HG02938 (cell line): ENCODE measurements around the gene BCR.

Source experiments
- ATAC-seq: cut with Tn5 transposase; IDR thresholded peaks from one replicate; pipeline ENCODE4 v1.9.1; 2021; ENCODE audit warnings: mild to moderate bottlenecking, moderate library complexity; ENCODE audit not compliant: unreplicated experiment

BCR gene

GRCh38 chr22:23272834-23273233 lies 92.5 kb downstream of the BCR start:
- no peak for ATAC-seq

GRCh38 chr22:23273445-23274145 lies 93.3 kb downstream of the BCR start:
- ATAC-seq, result no peak

DNA sequence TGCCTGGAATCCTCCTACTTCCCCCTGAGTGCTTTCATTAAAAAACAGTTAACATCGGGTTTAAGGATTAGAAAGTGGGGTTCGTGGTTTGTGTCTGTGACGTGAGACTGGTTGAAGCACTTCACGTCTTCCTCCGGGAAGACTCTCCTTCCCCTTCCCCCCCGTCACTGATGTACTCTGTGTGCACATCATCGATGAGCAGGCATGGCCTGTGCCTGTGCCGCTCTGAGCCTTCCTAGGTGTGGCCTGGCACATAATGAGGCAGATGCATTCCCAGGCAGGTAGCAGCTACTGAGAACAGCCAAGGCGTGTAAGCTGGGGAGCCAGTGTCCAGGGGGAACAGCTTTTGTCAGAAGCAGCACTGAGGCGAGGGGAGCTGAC lies 93.8 kb downstream of the BCR start:
- ATAC-seq, result no peak

DNA sequence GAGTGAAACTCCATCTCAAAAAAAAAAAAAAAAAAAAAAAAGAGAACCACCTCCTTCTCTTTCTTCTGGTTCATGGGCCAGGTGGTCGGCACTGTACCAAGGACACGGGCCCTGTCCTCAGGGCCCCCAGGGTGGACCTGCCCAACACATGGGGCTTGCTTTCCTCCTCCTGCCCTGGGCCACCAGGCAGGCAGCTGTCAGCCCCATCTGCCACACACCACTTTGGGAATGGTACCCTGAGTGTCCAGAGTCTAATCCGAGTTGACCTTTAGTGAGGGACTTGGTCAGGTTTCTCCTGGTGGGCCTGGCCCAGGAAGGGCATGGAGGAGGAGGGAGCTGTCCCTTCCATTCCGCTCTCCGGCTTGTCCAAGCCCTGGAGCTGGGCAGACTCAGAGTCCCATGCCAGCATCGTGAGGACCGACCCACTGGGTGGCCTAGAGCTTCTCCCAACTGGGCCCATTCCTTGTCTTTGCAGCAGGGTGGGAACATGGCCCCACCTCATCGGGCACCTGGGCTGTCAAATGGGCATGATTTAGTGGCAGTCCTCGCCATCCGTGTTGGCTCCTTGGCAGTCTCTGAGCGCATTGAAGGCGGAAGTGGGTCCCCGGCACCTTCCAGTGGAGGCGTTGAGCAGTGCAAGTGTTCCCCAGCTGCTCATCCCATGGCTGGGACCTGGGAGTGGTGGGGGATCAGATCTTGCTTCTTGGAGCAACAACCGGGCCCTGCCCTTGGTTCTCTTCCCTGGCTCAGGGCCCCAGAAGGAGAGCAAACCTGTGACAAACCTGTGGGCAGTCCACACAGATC lies 94.8 kb downstream of the BCR start:
- no peak for ATAC-seq

GRCh38 chr22:23275751-23276150 lies 95.4 kb downstream of the BCR start:
- ATAC-seq, result no peak

- no peak for ATAC-seq
Observed at GRCh38 chr22:23276656-23277582, 96.6 kb downstream of the BCR start.

DNA sequence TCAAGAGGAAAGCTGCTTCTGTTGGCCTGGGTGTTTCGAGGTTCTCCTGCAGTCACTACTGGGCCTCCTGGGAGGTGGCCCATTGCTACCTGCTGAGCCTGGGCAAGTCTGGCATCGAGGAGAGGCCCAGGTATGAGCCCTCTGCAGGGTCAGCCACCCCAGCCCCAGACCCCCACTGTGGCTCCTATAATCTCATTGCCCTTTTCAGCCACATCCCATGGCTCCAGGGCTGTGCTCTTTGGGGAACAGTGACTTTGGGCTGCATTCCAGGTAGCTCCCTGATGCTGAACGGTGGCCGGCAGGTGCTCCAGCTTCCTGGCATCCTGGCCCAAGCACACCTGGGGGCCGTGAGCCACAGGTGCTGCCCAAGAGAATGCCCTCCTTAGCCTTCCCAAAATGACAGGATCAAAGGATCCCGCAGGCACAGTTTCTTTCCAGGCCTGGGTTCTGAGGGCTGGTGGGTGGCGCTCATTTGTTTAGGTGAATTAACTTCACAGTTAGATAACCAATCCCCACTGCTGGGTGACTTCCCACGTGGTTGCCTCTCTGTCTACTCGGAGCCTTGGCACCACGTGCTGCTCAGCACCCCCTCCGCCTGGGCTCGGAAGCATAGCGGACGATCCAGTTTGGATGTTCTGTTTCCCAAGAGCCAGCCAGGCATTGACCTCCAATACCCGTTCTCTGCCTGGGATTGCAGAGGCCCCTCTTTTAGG lies 97.4 kb downstream of the BCR start:
- no peak for ATAC-seq

- no peak for ATAC-seq
Observed at GRCh38 chr22:23278883-23279675, 98.8 kb downstream of the BCR start.

DNA sequence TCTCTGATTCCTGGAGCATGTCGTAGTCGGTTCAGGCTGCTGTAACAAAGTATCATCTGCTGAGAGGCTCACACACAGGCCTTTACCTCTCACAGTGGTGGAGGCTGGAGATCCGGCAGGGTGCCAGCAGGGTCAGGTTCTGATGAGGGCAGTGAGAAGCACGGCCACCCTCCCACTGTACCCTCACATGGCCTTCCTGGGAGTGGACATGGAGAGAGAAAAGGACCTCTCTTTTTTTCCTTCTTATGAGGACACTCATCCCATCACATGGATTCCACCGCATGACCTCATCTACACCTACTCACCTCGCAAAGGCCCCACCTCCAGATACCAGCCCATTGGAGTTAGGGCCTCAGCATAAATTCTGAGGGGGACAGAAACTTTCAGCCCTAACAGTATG lies 99.5 kb downstream of the BCR start:
- no peak for ATAC-seq

DNA sequence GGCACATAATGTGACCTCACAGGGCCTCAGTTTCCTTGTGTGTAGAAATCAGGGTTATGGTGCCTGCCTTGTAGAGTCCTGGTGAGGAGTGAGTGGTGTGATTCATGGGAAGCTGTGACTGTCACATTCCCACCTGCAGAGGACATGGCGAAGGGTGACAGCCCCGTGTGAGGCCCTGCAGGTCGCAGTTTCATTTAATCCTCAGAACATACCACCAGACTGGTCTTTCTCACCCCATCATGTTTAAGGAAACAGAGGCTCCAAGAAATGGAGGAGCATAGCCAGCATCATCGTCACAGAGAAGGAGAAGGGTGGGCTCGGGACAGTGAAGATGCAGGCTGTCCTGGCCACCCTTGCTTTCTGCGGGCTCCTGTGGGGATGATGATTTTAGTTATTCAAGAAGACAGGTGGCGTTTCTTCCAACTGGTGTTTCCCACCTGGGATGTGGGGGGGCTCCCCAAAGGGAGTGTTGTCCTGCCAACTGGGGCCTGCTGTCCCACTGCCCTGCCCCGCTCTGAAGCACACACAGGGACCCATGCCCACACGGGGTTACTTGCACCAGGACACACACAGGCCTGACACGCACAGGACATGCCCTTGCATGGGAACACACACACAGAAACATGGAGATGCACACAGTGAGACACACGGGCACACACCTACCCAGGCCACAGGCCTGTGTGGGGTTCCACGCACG lies 100.2 kb downstream of the BCR start:
- ATAC-seq, result no peak

- ATAC-seq, result no peak
Observed at GRCh38 chr22:23281053-23281405, 100.7 kb downstream of the BCR start.

DNA sequence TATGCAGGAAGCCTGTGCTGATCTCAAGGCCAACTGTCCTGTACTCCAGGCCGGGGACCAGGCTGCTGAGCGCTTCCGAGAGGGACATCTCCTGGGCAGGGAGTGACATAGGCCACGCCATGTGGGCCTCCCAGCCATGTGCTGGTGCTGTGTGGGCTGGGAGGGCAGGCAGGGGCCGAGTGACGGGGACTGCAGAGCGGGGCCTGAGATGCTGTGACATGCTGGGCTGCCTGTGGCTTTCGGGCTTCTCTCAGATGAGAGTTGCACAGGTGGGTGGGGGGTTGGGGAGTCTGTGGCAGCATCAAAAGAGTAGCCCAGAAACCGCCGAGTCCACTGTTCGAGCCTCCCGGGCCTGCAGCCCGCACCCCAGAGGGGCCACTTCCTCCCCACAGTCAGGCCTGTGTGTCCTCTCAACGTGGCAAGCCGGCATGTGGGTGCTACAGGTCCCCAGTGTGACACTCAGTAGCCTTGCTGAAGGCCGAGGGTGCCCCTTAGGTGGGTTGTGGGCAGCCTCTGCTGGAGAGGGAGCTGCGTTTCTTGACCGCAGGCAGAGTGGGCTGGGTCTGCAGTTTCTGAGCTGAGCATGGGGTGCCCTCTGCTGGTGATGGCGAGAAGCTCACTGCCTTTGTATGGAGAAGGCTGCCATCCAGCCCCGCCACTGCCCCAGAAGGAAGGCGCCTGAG lies 101.2 kb downstream of the BCR start:
- no peak for ATAC-seq

GRCh38 chr22:23282089-23282501 lies 101.8 kb downstream of the BCR start:
- ATAC-seq, result no peak

- no peak for ATAC-seq
Observed at GRCh38 chr22:23282516-23282915, 102.2 kb downstream of the BCR start.

GRCh38 chr22:23282986-23283385 lies 102.7 kb downstream of the BCR start:
- ATAC-seq, result no peak

GRCh38 chr22:23283591-23284503 lies 103.5 kb downstream of the BCR start:
- no peak for ATAC-seq

GRCh38 chr22:23284504-23285033 lies 104.3 kb downstream of the BCR start:
- ATAC-seq, result no peak

DNA sequence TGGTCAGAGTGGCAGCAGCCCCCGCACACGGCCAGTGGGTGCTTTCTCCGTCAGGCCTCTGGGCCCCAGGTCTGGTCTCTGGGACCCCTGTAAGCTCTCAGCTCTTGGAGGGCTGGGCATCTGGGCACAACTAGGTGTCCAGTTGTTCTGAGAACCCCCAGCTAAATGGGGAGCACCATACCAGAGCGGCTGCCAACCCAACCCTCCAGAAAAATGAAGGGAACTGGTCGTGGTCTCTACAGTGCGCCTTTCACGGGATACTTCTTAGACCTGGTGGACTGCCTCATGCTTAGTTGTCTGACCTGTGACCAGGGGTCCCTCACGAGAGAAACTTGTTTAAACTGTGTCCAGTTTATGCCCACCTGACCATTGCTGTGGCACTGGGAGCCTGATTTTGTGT lies 104.9 kb downstream of the BCR start:
- ATAC-seq, result no peak
